HG02870 (cell line): ENCODE results near the gene USP26.
"Not testable (repeated sequence)": the region's sequence is repeated elsewhere in the genome, so short reads cannot be mapped to it uniquely, and the experiment has no call there.

ENCODE experiments used
- ATAC-seq: cut with Tn5 transposase; IDR thresholded peaks from one replicate; pipeline ENCODE4 v1.9.1; 2021; ENCODE audit warnings: mild to moderate bottlenecking, moderate library complexity; ENCODE audit not compliant: unreplicated experiment

Gene USP26

DNA sequence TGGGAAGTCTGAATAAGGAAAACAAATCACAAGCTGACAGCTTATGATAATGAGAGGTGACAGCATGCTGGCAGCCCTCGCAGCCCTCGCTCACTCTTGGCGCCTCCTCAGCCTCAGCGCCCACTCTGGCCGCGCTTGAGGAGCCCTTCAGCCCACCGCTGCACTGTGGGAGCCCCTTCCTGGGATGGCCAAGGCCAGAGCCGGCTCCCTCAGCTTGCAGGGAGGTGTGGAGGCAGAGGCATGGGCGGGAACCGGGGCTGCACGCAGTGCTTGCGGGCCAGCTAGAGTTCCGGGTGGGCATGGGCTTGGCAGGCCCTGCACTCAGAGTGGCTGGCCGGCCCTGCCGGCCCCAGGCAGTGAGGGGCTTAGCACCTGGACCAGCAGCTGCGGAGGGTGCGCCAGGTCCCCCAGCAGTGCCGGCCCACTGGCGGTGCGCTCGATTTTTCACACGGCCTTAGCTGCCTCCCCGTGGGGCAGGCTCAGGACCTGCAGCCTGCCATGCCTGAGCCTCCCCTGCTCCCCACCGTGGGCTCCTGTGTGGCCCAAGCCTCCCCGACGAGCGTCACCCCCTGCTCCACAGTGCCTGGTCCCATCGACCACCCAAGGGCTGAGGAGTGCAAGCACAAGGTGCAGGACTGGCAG, 52.6 kb downstream of the USP26 start:
- ATAC-seq: not testable (repeated sequence)

DNA sequence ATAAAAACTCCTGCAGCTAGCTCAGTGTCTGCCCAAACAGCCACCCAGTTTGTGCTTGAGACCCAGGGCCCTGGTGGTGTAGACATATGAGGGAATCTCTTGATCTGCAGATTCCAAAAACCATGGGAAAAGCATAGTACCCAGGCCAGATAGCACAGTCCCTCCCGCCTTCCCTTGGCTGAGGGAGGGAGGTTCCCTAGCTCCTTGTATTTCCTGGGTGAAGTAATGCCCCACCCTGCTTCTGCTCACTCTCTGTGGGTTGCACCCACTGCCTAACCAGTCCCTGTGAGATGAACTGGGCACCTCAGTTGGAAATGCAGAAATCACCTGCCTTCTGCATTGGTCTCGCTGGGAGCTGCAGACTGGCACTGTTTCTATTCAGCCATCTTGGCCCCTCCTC, 54.6 kb downstream of the USP26 start:
- ATAC-seq: no peak

DNA sequence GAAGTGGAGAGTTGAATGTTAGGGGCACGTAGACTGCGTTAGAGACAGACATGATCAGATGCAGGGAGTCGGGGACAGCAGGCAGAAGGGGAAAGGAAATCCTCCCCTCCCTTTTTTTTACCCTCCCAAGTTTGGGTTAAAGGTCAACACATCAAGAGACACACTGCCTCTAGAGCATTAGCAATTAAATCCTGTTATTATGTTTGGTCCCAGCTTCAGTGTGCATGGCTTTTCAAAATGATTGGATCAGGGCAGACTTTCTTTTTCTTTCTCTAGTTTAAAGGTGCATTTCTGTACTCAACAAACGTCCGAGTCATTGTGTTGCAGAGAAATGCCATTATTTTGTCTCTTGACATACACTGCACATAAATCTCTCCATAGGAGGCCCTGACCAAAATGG, 63.9 kb downstream of the USP26 start:
- ATAC-seq: no peak

DNA sequence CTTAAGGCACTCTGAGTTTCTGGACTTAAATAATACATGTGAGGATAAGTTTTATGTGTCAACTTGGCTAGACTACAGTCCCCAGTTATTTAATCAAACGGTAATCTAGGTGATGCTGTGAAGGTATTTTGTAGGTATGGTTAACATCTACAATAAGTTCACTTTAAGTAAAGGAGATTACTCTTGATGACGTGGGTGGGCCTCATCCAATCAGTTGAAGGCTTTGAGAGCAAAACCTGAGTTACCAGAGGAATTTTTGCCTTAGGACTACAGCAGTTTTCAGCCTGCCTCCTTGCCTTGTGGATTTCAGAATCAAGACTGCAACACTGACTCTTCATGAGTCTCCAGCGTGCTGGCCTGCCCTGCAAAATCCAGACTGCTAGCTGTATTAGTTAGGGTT, 78.7 kb downstream of the USP26 start:
- ATAC-seq: no peak

DNA sequence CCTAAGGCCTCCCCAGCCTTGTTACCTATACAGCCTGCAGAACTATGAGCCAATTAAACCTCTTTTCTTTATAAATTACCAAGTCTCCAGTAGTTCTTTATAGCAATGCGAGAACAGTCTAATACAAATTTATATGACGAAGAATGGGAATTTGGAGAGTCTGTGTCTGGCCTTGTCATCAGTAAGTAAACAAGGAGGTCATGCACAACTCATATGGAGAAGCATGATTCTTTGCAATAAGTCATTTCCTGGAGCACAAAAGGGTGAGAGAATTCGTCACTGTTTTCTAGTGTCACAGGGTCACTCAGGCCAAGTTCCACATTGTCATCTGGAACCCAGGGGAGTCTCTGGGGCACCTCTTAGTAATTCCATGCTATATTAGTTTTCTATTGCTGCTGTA, 89.5 kb downstream of the USP26 start:
- no peak for ATAC-seq

DNA sequence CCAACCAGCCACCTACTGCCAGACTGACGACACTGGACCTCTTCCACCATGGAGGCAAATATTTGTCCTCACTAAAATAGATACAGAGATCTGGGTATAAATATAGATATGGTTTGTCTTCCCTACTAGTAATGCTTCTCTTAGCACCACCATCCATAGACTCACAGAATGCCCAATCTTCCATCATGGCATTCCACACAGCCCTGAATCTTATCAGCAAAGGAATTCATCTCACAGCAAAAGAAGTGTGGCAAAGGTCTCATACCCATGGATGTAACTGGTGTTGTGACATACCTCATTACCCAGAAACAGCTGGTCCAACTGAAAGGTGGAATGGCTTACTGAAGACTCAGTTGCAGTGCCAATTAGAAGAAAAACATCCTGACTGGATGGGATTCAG, 91.3 kb downstream of the USP26 start:
- ATAC-seq: no peak

DNA sequence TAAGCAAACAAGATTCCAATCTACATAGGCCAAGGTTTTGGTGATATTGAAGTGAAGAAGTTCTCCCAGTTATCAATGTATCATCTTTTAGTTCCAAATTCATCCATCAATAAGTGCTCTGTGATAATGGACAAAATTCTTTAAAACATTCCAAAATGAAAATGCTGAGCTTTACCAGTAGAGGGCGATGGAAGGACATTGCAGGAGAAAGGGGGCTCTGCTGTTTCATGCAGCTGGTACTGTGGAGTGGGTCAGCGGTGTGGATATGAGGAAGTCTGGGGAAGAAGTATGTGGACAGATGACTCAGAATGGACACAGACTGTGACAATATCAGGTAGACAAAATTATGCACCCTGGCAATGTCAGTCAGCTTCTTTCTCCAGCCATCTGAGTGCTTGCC, 91.9 kb downstream of the USP26 start:
- no peak for ATAC-seq

DNA sequence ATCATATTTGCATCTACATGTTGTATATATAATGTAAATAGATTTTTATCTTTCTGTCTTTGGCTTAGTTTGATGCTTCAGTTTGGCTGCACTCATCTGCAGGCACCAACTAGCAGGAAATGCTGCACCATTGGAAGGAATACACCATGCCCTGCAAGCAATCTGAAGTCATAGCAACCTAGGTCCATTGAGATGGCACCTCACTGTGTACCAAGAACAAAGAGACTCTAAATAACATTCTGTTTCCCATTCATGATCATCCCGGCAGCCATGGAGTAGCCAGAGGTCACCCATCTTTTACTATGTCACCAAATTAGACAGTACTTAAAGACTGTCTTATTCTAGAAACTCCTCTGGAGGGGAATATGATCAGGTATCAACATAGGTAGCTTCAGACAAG, 97.7 kb downstream of the USP26 start:
- no peak for ATAC-seq

DNA sequence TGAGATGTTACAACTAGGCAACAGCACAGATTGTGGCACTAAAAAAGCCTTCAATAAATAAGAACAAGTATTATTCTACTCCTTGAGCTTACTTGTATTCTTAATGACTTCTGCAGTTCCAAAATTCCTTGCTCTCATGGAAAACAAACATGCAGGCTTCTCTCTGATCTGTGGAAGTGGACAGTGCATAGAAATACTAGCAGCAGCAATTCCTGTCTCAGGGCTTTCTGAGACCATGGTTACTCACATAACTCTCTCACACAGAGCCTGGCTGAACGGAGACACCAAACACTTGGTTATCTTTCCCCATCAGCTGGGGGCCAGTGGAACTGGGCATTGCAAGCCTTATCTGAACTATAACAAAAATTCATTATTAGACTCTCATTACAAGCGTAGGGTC, 106.1 kb downstream of the USP26 start:
- ATAC-seq: no peak

DNA sequence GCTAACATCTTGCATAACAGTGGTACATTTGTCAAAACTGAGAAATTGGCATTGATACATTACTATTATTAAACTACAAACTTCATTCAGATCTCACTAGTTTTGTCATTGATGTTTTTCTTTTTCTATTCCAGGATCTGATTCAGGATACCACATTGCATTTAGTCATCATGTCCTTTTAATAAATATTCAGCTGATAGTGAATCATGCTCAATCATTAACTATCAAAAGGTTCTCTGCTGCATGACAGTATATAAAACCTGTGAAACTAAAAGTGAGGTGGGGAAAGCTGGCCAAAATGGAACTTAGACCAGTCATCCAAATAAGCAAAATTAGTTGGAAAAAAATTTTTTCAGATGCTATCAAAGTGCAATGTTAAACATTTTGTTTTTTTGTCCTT, 110.4 kb downstream of the USP26 start:
- no peak for ATAC-seq

DNA sequence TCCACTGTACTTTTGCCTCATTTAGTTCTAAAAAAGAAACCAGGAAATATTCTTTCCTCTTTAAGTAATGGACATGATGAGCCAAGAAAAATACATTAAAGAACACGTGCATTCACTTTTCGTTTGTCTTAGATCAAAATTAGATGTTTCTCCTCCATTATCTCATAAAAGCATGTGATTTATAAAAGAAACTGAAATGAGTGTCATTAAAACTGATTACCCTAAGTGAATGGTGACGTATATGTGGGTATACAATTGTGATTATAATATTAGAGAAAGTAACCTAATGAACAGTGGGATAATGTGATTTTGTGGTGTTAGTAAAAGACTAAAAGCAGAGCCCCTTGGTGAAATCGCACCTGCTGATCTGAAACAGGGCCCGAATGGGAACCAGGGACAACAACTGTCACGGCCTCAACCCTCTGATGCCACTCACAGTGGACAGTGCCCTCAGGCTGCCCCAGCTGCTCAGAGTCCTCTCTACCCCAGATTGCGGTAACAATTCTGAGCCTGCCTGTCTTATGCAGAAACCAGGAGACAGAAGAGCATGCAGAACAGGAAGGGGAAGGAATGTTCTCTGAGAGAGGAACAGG, 112.8 kb downstream of the USP26 start:
- ATAC-seq: no peak

DNA sequence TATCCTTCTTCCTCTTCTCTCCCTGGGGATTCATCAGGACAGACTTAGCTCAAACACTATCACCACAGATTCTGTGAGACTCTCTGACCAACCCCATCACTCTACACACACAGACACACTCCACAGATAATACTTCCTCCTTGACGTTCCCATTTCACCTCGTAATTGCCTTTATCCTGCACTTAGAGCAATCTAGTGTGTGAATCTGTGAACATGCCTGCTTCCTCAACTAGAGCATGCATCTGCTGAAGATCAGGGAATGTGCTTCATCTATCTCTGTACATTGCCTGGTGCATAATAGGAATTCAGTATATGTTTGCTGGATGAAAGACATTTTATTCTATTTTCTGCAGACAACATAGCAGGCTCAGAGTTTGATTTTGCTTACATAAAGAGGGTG, 113.4 kb downstream of the USP26 start:
- no peak for ATAC-seq

DNA sequence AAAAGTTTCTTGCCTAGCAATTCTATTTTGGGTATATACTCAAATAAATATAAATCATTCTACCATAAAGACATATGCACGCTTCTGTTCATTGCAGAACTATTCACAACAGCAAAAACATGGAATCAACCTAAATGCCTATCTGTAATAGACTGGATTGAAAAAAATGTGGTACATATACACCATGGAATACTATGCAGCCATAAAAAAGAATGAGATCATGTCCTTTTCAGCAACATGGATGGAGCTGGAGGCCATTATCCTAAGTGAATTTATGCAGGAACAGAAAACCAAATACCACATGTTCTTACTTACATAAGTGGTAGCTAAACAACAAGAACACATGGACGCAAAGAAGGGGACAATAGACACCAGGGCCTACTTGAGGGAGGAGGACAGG, 116.9 kb downstream of the USP26 start:
- ATAC-seq: not testable (repeated sequence)
